ENCODE results near the gene HERC3. TPM values are rescaled to one million over a fixed set of nuclear protein-coding genes. Genes with fewer than 3 reads are reported as not detected.

The HERC3 gene
- total and polyA plus RNA-seq, 2 donors (not counting 3 experiments of a cell fraction or from before 2014, with no cell fraction given), result 6.3 to 21.2 TPM

GRCh38 chr4:88629826-88630225 is 37.5 kb downstream of the HERC3 start:
- dilution Hi-C loops (cut with MboI; ENCODE audit: extremely low pct_ligation_motif_present, low sequenced_read_pairs) (no loop called here), intact Hi-C loops (cut with micrococcal nuclease) (loop anchor here (1.0 kb wide), 1 partner anchor 19 kb away; no protein-coding TSS in a partner anchor)
- FAIRE-seq (no peak), DNase-seq (ENCODE audit: low read depth, low spot score) (no peak)
- Histone ChIP-seq H4K20me1 (replicated peaks; ENCODE audit: control insufficient read depth, extremely low read depth, insufficient read depth, low read length) (no peaks in the 10 kb centered on the region), H3K9me3 (replicated peaks; ENCODE audit: control insufficient read depth, insufficient read depth, low read length) (no peaks in the 10 kb centered on the region), H3K36me3 (ENCODE audit: control insufficient read depth in 2 of 2, extremely low read depth in 1 of 2, insufficient read depth in 2 of 2, low read length in 2 of 2) (no peaks in the 10 kb centered on the region), H2AFZ (ENCODE audit: low read depth, low read length) (no peak overlapping the region), H3K4me3 (replicated peaks in 1 of 3; ENCODE audit: insufficient read depth in 1 of 3, low read depth in 1 of 3, low read length in 3 of 3) (no peak overlapping the region), H3K4me2 (ENCODE audit: insufficient read depth, low read length) (no peak overlapping the region), H3K9me1 (replicated peaks; ENCODE audit: control insufficient read depth, extremely low read depth, insufficient read depth, low read length) (no peaks in the 10 kb centered on the region), H3K27ac (ENCODE audit: insufficient read depth, low read depth, low read length) (no peak overlapping the region), H3K9ac (replicated peaks; ENCODE audit: extremely low read depth, insufficient read depth, low read length) (no peak overlapping the region), H3K4me1 (ENCODE audit: control insufficient read depth, extremely low read depth, insufficient read depth, low read length) (peaks cover 14% of the 10 kb centered on the region), H3K27me3 (ENCODE audit: control insufficient read depth in 2 of 2, insufficient read depth in 2 of 2, low read length in 2 of 2) (no peaks in the 10 kb centered on the region), H3K79me2 (ENCODE audit: control insufficient read depth, insufficient read depth, low read length) (no peaks in the 10 kb centered on the region)
- CTCF ChIA-PET, result interaction anchor here (0.7 to 2.1 kb wide), 9 partner anchors 12 to 107 kb away, joined by 3 to 13 read pairs (median 5); partner anchors contain the start of gene PYURF
- no TSS peak for BruUV-seq (replicated peaks)
- POLR2A ChIA-PET, result no interaction called here
- TF ChIP-seq FOS (IDR thresholded peaks at IDR 0.05; ENCODE audit: borderline replicate concordance, insufficient read depth, low read length), result no peak
- no peak for TF ChIP-seq GATA2 (IDR thresholded peaks at IDR 0.05; ENCODE audit: insufficient read depth, insufficient read length, low read depth, low read length)
- TF ChIP-seq POLR2A (IDR thresholded peaks at IDR 0.05; ENCODE audit: low read depth, low read length), result no peak
- no peak for TF ChIP-seq CTCF (IDR thresholded peaks at IDR 0.05; ENCODE audit: extremely low read depth in 1 of 2, insufficient read depth in 1 of 2, low read depth in 1 of 2, low read length in 2 of 2)
- TF ChIP-seq MAX (IDR thresholded peaks at IDR 0.05; ENCODE audit: insufficient read depth, insufficient read length), result no peak
- no peak for TF ChIP-seq POLR2AphosphoS5 (IDR thresholded peaks at IDR 0.05; ENCODE audit: insufficient read depth, low read depth, low read length)
- no peak for TF ChIP-seq MYC (IDR thresholded peaks at IDR 0.05; ENCODE audit: low read depth, low read length)
- TF ChIP-seq EZH2 (IDR thresholded peaks at IDR 0.05; ENCODE audit: borderline replicate concordance, low read depth, low read length, severe bottlenecking), result no peak
- no peak for TF ChIP-seq JUN (IDR thresholded peaks at IDR 0.05; ENCODE audit: borderline replicate concordance, insufficient read depth, insufficient read length, low read depth)

Measured in endothelial cell of umbilical vein (primary cell).